ENCODE data around the gene C16orf96. TPM values are rescaled to one million over a fixed set of nuclear protein-coding genes. Genes with fewer than 3 reads are reported as not detected.
A peak's percentile ranks its signal among the peaks of the same experiment; 100 is the strongest.

C16orf96 gene
- total RNA-seq, 1 donor from 2014 or later: 0.30 TPM

GRCh38 chr16:4601864-4602186, 45.7 kb downstream of the C16orf96 start:
- H3K36me3 Mint-ChIP-seq (ENCODE audit: low read depth): no peaks in the 10 kb centered on the region
- no peak for TF ChIP-seq CTCF (conservative IDR thresholded peaks at IDR 0.05)
- no peaks in the 10 kb centered on the region for H3K4me1 Mint-ChIP-seq
- peaks cover under 1% of the 10 kb centered on the region for H3K27me3 Mint-ChIP-seq (ENCODE audit: low read depth)
- H3K27ac Mint-ChIP-seq (ENCODE audit: unreplicated experiment): no peak overlapping the region
- H3K9me3 Mint-ChIP-seq: no peaks in the 10 kb centered on the region
- no peak for DNase-seq (ENCODE audit: low read depth, low spot score)
- no peak overlapping the region for H3K4me3 Mint-ChIP-seq

- TF ChIP-seq CTCF (conservative IDR thresholded peaks at IDR 0.05): no peak
- Mint-ChIP-seq H3K27ac (ENCODE audit: unreplicated experiment) (no peak overlapping the region), H3K9me3 (no peaks in the 10 kb centered on the region), H3K4me1 (no peaks in the 10 kb centered on the region), H3K4me3 (no peak overlapping the region), H3K36me3 (ENCODE audit: low read depth) (no peaks in the 10 kb centered on the region), H3K27me3 (ENCODE audit: low read depth) (no peaks in the 10 kb centered on the region)
- no peak for DNase-seq (ENCODE audit: low read depth, low spot score)
Measured at GRCh38 chr16:4602331-4602730, 46.2 kb downstream of the C16orf96 start.

- no peak overlapping the region for H3K4me3 Mint-ChIP-seq
- DNase-seq (ENCODE audit: low read depth, low spot score): no peak
- H3K4me1 Mint-ChIP-seq: no peaks in the 10 kb centered on the region
- no peaks in the 10 kb centered on the region for H3K36me3 Mint-ChIP-seq (ENCODE audit: low read depth)
- H3K27me3 Mint-ChIP-seq (ENCODE audit: low read depth): no peaks in the 10 kb centered on the region
- peak overlapping the region; percentile 62 for H3K27ac Mint-ChIP-seq (ENCODE audit: unreplicated experiment)
- H3K9me3 Mint-ChIP-seq: no peaks in the 10 kb centered on the region
- TF ChIP-seq CTCF (conservative IDR thresholded peaks at IDR 0.05): no peak
Measured at GRCh38 chr16:4603624-4604170, 47.6 kb downstream of the C16orf96 start.

GRCh38 chr16:4604401-4604800, 48.3 kb downstream of the C16orf96 start:
- H3K4me1 Mint-ChIP-seq: no peaks in the 10 kb centered on the region
- H3K4me3 Mint-ChIP-seq: no peak overlapping the region
- no peaks in the 10 kb centered on the region for H3K9me3 Mint-ChIP-seq
- no peaks in the 10 kb centered on the region for H3K36me3 Mint-ChIP-seq (ENCODE audit: low read depth)
- H3K27me3 Mint-ChIP-seq (ENCODE audit: low read depth): no peaks in the 10 kb centered on the region
- TF ChIP-seq CTCF (conservative IDR thresholded peaks at IDR 0.05): no peak
- DNase-seq (ENCODE audit: low read depth, low spot score): no peak
- no peak overlapping the region for H3K27ac Mint-ChIP-seq (ENCODE audit: unreplicated experiment)

GRCh38 chr16:4606354-4606753, 50.2 kb downstream of the C16orf96 start:
- H3K27me3 Mint-ChIP-seq (ENCODE audit: low read depth): no peaks in the 10 kb centered on the region
- H3K4me3 Mint-ChIP-seq: no peak overlapping the region
- no peak for DNase-seq (ENCODE audit: low read depth, low spot score)
- no peaks in the 10 kb centered on the region for H3K4me1 Mint-ChIP-seq
- no peak overlapping the region for H3K27ac Mint-ChIP-seq (ENCODE audit: unreplicated experiment)
- H3K36me3 Mint-ChIP-seq (ENCODE audit: low read depth): no peaks in the 10 kb centered on the region
- TF ChIP-seq CTCF (conservative IDR thresholded peaks at IDR 0.05): no peak
- no peaks in the 10 kb centered on the region for H3K9me3 Mint-ChIP-seq

Measured in neural crest cell (in vitro differentiated cells).